ENCODE results near the gene CDK14. TPM values are rescaled to one million over a fixed set of nuclear protein-coding genes. Genes with fewer than 3 reads are reported as not detected.

Gene CDK14
- total RNA-seq, 1 experiment from 2014 or later = 39.1 TPM

GRCh38 chr7:91013078-91013477 is 417.0 kb downstream of the CDK14 start:
- BruUV-seq (replicated peaks) = no TSS peak
- no peak for TF ChIP-seq CTCF (conservative IDR thresholded peaks at IDR 0.05)
- TF ChIP-seq EZH2 (IDR thresholded peaks at IDR 0.05; ENCODE audit: low read depth) = no peak
- POLR2A ChIA-PET (ENCODE audit: unreplicated experiment) = no interaction called here
- intact Hi-C loops (cut with micrococcal nuclease; ENCODE audit: unreplicated experiment) = no loop called here
- no peaks in the 10 kb centered on the region for H3K27me3 ChIP-seq (ENCODE audit: insufficient read depth, low read depth)
- H3K9me2 ChIP-seq (ENCODE audit: insufficient read depth) = no peaks in the 10 kb centered on the region
- no peak overlapping the region for H3K4me3 ChIP-seq
- H3K4me1 ChIP-seq (replicated peaks; ENCODE audit: insufficient read depth) = no peaks in the 10 kb centered on the region
- no peaks in the 10 kb centered on the region for H3K9me3 ChIP-seq (ENCODE audit: insufficient read depth, low read depth)
- no peaks in the 10 kb centered on the region for H4K20me1 ChIP-seq (ENCODE audit: insufficient read depth)
- H3F3A ChIP-seq (ENCODE audit: insufficient read depth, low read depth) = no peaks in the 10 kb centered on the region
- H3K27ac ChIP-seq = no peak overlapping the region
- no peaks in the 10 kb centered on the region for H3K79me2 ChIP-seq (ENCODE audit: low read depth)
- no peak overlapping the region for H2AFZ ChIP-seq
- CTCF ChIA-PET = no interaction called here
- no peaks in the 10 kb centered on the region for H3K36me3 ChIP-seq (ENCODE audit: low read depth)
- DNase-seq = no peak
- H3K4me2 ChIP-seq = no peak overlapping the region

GRCh38 chr7:91019686-91020385 is 423.7 kb downstream of the CDK14 start:
- H3K4me3 ChIP-seq = no peak overlapping the region
- ChIA-PET CTCF (no interaction called here), POLR2A (ENCODE audit: unreplicated experiment) (no interaction called here)
- no peaks in the 10 kb centered on the region for H3K4me1 ChIP-seq (replicated peaks; ENCODE audit: insufficient read depth)
- no peak for DNase-seq
- no peak overlapping the region for H2AFZ ChIP-seq
- H3K27me3 ChIP-seq (ENCODE audit: insufficient read depth, low read depth) = no peaks in the 10 kb centered on the region
- H3K9me2 ChIP-seq (ENCODE audit: insufficient read depth) = no peaks in the 10 kb centered on the region
- BruUV-seq (replicated peaks) = no TSS peak
- no peaks in the 10 kb centered on the region for H3K36me3 ChIP-seq (ENCODE audit: low read depth)
- H3K4me2 ChIP-seq = no peak overlapping the region
- H3K27ac ChIP-seq = no peak overlapping the region
- H3K79me2 ChIP-seq (ENCODE audit: low read depth) = no peaks in the 10 kb centered on the region
- intact Hi-C loops (cut with micrococcal nuclease; ENCODE audit: unreplicated experiment) = no loop called here
- H4K20me1 ChIP-seq (ENCODE audit: insufficient read depth) = no peaks in the 10 kb centered on the region
- H3F3A ChIP-seq (ENCODE audit: insufficient read depth, low read depth) = no peaks in the 10 kb centered on the region
- no peak for TF ChIP-seq CTCF (conservative IDR thresholded peaks at IDR 0.05)
- TF ChIP-seq EZH2 (IDR thresholded peaks at IDR 0.05; ENCODE audit: low read depth) = no peak
- no peaks in the 10 kb centered on the region for H3K9me3 ChIP-seq (ENCODE audit: insufficient read depth, low read depth)

- no TSS peak for BruUV-seq (replicated peaks)
- no peak overlapping the region for H2AFZ ChIP-seq
- ChIA-PET CTCF (no interaction called here), POLR2A (ENCODE audit: unreplicated experiment) (no interaction called here)
- H3K27me3 ChIP-seq (ENCODE audit: insufficient read depth, low read depth) = no peaks in the 10 kb centered on the region
- TF ChIP-seq EZH2 (IDR thresholded peaks at IDR 0.05; ENCODE audit: low read depth) (no peak), CTCF (conservative IDR thresholded peaks at IDR 0.05) (no peak)
- no peak overlapping the region for H3K4me2 ChIP-seq
- intact Hi-C loops (cut with micrococcal nuclease; ENCODE audit: unreplicated experiment) = no loop called here
- no peaks in the 10 kb centered on the region for H3K9me3 ChIP-seq (ENCODE audit: insufficient read depth, low read depth)
- no peaks in the 10 kb centered on the region for H3K79me2 ChIP-seq (ENCODE audit: low read depth)
- H4K20me1 ChIP-seq (ENCODE audit: insufficient read depth) = no peaks in the 10 kb centered on the region
- H3K36me3 ChIP-seq (ENCODE audit: low read depth) = no peaks in the 10 kb centered on the region
- no peak overlapping the region for H3K4me3 ChIP-seq
- H3K27ac ChIP-seq = no peak overlapping the region
- no peaks in the 10 kb centered on the region for H3K4me1 ChIP-seq (replicated peaks; ENCODE audit: insufficient read depth)
- DNase-seq = no peak
- no peaks in the 10 kb centered on the region for H3K9me2 ChIP-seq (ENCODE audit: insufficient read depth)
- no peaks in the 10 kb centered on the region for H3F3A ChIP-seq (ENCODE audit: insufficient read depth, low read depth)
Observed at GRCh38 chr7:91020636-91021385, 424.7 kb downstream of the CDK14 start.
